ENCODE results near the gene SLC43A2.
"Not testable (repeated sequence)": the region's sequence is repeated elsewhere in the genome, so short reads cannot be mapped to it uniquely, and the experiment has no call there.

The SLC43A2 gene

DNA sequence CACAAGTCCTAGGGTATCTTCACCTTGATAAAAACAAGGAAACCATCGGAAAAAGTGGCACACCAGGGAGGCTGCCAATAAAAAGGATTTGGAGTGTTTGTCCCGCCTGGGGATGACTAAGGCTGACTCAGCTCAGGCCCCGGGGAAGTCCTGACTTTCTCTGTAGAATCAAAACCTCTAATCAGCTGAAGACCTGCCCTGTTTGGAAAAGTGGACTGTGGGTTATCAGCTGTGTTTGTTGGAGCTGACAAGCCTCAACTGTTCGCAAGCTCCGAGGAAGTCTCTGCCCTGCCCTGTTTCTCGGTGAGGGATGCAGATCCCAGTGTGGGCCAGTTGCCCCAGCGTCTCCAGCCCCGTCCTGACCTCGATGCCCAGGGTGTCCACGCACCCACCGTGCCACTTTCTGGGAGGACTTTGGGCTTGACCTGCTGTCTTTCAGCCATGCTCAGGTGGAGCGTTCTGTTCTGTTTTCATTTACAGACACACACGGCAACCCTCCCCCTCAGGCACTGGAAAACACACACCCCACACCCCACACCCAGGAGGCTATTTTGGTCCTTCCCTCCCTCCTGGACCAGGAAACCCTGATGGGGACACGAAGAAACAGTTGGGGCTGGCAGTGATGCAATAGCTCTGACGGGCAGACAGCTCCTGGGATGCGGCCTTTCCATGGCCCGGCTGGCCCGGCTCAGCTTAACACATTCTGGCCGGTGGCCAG lies 38.4 kb downstream of the SLC43A2 start:
- peak; percentile 77 for DNase-seq (ENCODE audit: low spot score)

DNA sequence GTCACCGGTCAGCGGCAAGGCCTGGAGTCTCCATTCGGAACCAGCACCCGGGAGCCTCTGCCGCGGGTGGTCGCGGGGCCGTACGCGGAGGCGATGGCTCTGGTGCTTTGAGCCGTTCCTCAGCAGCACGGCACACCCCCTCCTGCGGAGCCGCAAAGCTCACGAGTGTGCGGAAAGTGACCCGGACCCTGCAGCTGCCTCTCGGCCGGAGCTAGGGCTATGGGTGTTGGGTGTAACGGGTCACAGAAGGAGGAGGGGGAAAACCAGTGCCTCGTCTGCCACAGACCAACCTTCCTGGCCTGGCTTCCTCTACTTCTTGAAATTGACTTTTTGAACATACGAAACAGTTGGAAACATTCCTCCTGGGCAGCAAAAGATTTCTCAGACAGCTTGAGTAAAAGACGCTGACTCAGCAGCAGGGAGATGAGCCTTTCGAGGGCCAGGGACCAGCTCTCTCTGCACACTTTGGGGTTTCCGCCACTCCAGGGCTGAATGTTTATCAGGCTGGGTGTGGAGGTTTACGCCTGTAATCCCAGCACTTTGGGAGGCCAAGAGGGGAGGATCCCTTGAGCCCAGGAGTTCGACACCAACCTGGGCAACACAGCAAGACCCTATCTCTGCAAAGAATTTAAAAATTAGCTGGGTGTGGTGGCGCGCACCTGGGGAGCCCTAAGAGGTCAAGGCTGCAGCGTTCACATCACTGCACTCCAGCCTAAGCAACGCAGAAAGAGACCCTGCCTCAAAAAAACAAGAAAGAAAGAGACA lies 39.6 kb downstream of the SLC43A2 start:
- DNase-seq (ENCODE audit: low spot score) = no peak

DNA sequence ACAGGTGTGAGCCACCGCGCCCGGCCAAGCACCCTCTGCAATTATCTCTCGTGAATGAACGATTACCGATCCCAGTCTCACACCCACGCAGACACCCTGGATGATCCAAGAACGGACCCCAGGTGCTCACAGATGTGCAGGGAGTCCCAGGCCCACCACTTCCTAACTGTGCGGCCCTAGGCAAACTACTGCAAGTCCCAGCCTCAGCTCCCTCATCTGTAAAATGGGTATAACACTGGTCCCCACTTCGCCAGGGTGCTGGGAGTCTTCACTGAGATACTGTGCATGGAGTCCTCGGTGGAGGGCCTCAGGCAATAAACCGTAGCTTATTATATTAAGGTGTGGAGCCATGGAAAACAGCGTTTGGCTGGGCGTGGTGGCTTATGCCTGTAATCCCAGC lies 44.5 kb downstream of the SLC43A2 start:
- DNase-seq (ENCODE audit: low spot score) = no peak

DNA sequence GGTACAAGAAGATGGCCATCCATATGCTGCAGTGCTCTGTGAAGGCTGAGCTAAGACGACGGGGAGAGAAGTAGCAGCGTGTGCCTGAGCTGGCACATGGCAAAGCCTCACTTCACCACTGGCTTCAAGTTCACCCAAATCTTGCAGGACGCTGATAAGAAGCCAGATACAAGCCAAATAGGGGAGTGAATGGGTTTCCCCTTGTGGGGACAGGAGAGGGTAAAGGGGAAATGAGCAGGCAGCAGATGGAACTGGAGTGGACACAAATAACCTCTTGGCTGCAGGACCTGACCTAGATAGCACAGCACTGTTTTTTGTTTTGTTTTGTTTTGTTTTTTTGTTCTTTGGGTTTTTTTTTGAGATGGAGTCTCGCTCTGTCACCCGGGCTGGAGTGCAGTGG lies 45.1 kb downstream of the SLC43A2 start:
- DNase-seq (ENCODE audit: low spot score) = no peak

DNA sequence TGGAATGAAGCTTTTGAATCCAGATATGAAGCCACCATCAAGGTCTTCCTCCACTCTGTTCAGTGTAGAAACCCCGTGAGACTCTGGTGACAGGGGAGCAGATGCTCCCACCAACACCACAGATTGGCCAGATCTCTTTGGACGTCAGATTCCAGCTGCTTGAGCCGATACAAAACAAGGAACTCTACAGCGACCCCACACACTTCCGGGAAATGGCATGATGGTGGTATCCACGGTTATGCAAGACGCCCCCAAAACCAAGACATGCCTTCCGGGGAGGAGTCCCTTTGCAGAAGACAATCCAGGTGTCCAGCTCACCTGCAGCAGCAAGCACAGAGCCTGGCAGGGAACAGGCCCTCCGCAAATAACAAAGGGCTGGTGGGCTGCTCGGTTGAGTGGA lies 46.3 kb downstream of the SLC43A2 start:
- DNase-seq (ENCODE audit: low spot score) = no peak

DNA sequence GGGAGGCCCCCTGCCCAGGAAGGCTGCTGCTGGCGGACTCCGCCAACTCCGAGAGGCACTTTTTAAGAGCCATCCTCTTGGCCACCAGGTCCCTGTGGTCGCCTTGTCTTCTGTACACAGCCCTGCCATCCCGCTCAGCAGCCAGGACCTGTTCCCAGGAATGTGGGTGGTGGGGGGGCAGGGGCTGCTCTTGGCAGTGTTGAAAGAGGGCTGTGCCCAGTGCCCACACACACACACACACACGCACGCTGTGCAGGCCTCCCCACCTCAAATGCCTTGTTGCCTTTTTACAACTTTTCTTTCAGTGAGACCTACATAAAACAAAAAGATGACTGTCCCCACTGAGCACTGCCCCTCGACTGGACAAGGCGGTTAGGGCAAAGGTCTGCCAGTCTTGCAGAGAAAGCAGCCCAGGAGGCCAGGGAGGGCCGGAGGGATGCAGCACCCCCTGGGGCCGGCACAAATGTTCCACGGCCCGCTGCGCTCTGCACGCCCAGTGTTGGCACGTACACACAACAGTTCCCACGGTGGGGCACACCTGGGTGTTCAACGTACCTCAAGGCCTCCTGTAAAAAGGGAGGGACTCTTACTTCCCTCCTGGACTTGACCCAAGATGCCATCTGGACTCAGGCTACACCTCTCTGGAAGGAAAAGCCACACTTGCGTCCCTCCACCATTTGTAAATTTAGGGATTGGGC lies 47.5 kb downstream of the SLC43A2 start:
- DNase-seq (ENCODE audit: low spot score) = no peak

DNA sequence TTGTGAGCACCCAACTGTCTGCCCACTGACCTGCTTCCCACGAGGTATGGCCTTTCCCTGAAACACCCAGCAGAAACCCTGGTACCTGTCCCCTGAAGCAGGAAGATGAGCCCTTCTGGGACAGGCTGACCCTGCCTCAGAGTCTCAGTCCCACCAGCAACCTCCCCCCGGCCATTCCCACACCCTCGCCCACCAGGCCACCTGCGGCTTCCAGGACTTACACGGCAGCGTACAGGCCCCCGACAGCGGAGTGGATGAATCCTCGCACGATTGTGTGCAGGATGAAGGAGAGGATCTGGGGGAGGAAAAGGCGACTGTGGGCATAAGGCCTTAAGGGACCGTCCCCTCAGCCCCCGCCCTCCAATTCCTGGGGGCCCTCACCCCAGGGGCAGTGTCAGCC lies 50.6 kb downstream of the SLC43A2 start:
- no peak for DNase-seq (ENCODE audit: low spot score)

DNA sequence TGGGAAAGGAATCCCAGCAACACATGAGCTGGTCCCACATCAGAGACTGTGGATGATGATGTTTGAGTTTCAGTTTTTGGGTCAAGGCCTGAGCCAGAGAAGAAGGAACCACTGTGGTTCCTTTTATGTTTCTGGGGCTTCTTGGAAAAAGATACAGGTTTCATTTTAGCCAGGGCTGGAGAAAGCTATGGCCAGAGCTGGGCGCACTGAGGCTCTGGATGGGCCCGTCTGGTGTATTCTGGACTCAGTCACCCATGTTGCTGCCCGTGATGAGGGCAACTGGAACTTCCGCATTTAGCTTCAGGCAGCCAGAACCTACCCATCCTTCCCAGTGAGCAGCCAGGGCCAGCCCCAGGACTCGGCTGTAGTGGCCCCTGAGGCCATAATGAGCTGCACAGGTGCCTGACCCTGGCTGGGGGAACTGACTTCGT lies 51.0 kb downstream of the SLC43A2 start:
- DNase-seq (ENCODE audit: low spot score) = no peak

DNA sequence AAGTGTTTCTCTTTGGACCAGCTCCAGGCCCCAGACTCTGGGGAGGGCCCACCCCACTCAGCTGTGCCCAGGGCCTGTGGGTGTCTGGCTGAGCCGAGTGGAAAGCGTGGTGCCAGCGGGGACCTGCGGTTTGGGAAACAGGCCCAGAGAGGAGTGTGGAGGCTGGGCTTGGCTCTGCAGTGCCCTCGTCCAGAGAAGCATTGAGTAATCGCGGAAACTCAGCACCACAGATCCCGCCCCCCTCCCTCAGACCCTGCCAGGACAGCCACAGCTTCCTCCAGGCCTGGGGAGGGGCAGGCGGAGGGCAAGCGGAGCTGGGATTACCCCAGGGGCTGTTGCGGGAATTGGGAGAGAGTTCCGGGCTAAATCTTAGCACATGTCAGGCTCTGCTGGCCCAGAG lies 51.5 kb downstream of the SLC43A2 start:
- peak; percentile 44 for DNase-seq (ENCODE audit: low spot score)

DNA sequence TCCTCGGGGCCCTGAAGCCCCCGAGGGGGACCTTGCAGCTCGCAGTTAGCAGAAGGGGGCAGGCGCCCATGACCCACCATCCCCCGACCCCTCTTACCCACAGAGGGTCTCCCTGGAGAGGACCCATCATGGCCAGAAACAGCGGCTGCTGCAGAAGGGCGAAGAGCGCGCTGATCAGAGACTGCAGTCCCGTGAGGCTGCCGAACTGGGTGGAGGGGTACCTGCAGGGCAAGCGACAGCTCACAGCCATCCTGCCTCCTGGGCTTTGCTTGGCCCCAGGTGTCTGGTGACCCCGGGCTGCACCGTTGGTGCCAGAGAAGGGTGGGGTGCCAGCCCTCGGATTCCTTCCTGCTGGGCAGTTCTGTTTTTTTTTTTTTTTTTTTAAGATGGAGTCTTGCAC lies 52.1 kb downstream of the SLC43A2 start:
- DNase-seq (ENCODE audit: low spot score) = no peak

DNA sequence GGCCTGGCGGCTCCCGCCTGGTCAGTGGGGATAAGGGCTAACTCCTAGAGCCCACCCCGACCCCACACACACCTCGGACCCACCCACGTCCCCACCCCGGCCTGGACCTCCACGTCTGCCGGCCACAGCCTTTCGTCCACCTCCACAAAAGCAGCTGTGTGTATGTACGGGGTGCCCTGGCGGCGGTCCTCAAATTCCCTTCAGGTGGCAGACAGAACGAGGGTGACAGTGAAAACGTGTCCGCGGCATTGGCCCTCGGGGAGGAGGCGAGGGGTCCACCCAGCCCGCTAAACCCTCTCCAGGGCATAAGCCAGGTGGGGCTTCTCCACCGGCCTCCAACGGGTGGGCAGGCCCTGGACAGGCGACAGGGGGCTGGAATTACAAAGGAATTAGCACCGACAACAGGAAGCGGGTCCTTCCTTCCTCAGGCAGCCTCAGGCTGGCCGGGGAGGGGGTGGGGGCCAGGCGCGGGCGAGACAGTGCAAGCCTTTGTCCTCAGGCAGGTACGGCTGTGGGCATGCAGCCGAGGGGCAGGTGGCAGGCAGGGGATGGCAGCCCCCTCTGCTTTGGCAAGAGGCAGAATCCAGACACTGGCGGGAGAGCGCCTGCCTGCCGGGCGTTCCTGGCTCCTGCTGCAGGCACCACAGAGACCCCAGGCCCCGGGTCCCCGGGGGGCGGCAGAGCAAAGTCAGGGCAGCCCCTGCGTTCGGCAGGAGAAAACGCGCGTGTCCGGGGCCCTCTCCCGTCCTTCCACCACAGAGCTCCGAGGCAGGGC lies 53.8 kb downstream of the SLC43A2 start:
- peak; percentile 35 for DNase-seq (ENCODE audit: low spot score)

DNA sequence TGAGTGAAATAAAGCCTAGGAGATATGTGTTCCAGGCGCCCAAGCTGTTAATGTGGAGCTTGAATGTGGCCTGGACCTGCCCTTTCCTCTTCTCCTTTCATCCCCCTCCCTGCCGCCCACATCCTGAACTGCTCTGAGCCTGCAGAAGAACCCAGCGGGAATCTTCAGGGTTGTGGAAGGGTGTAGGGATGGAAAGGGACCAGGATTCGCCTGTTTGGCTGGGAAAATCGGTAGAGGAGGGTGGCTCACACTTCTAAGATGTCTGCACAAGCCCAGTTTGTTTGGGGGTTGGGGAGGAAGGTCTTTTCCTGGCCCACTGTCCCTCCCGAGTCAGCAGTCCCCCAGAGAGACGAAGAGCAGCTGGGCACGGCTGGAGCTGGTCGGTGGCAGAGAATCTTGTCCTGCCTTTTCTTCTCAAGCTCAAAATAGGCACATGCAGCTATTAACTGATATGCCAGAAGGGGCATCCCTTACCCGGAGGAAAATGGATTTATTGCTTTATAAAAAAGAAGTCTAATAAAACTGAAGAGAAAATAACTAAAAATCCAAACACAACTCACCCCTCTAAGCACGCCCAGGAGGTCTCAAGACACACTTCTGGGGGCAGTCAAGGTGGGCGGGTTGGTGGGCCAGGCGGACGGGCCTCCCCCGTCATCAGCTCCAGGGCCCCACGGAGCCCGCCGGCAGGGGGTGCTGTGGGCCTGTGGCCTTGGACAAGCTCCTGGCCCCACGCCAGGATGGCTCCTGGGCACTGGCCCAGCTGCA lies 54.5 kb downstream of the SLC43A2 start:
- peak; percentile 92 for DNase-seq (ENCODE audit: low spot score)

DNA sequence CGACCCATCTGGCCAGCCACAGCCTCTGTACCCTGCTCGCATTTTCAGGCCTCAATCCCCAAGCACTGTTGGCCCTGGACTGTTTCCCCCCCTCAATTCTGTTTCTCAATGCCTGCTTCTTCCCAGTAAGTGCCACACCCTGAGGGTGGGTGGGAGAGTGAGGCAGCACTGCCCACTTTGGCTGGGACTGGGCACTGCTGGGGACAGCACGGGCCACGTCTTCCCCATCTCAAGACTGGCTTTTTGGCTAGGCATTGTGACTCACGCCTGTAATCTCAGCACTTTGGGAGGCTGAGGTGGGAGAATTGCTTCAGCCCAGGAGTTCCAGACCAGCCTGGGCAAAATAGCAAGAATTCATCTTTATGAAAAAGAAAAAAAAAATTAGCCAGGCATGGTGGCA lies 56.0 kb downstream of the SLC43A2 start:
- not testable (repeated sequence) for DNase-seq (ENCODE audit: low spot score)

DNA sequence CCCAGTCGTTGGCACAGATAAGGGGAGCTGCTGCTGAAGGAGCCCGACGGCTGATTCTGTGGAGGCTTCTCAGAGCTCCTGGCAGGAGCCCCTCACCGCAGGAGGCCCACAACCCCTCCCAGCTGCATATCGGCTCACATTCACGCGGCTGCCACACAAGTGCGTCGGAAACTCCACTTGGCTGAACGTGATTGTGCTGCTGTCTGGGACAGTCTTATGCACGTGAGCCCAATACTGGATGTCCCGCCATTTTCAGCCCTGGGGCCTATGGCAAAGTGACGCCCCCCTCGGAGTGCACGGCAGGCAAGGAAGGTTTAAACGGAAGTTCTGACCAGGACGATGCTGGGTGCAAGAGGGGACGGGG lies 57.3 kb downstream of the SLC43A2 start:
- no peak for DNase-seq (ENCODE audit: low spot score)

DNA sequence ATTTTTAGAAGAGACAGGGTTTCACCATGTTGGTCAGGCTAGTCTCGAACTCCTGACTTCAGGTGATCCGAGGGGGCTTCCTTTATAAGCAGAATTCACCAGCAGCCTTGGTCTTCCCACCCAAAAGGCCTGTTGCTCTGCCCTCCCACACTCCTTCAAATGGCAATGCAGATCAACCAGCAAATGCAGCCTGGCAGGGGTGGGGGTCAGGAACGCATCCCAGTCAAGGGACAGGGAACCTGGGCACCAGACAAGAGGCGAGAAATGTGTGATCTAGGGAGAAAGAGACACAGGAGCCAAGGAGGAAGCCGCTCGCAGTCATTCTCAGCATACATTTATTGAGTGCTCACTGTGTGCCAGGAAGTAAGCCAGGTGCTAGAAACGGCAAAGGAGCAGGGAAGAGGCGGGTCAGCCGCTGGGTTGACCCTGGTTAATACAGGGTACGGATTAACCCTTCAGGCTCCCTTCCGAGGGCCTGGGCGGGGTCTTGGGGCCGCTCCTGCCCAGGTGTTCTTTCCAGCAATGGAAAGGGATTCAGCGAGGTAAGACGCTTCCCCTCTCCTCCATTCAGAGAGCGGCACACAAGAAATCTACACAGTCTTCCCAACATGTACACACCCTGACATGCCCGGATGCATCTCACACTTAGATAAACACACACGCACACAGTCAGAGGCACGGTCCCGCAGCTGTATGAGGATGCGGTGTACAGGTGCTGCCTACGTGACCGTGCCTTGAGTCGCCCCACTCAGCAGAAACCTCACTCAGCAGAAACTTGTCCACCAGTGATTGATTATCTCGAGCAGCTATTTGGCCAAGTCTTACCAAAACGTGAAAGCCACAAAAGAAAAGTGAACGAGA lies 59.5 kb downstream of the SLC43A2 start:
- no peak for DNase-seq (ENCODE audit: low spot score)

DNA sequence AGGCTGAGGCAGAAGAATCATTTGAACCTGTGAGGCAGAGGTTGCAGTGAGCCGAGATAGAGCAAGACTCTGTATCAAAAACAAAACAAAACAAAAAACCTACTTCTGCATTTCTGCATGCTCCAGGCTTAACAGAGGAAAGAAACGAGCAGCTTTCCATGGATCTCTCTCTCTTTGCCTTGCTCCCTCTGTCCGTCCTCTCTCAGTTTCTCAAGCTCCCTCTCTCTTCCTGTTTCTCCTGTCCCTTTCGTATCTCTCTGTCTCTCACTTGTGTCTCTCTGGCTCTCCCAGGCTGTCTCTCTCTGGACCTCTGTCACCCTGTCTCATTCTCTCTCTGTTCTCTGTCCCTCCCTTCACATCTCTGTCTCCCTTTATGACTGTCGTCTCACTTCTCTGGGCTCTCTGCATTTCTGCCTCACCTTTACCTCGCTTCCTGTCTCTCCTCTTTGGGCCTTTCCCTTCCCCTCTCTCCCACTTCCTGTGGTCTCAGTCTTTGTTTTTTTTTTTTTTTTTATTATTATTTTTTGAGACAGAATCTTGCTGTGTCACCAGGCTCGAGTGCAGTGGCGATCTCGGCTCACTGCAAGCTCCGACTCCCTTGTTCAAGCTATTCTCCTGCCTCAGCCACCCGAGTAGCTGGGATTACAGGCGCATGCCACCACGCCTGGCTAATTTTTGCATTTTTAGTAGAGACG lies 62.0 kb downstream of the SLC43A2 start:
- no peak for DNase-seq (ENCODE audit: low spot score)

DNA sequence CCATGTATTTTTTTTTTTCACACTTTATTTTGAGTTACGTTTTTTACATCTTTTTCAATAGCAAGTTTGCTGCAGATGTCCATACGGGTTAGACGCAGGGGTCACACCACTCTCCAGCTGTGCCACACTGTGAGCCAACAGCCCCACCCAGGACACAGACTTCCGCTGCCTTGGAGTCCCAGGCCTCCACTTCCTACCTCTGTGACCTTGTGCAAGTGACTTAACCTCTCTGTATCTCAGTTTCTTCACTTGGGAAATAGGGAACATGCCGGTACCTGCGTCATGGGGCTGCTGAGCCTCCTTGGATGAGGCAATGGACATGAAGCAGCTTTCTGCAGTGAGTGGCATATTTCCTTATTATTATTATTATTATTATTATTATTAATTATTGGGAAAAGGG lies 62.8 kb downstream of the SLC43A2 start:
- DNase-seq (ENCODE audit: low spot score) = no peak

DNA sequence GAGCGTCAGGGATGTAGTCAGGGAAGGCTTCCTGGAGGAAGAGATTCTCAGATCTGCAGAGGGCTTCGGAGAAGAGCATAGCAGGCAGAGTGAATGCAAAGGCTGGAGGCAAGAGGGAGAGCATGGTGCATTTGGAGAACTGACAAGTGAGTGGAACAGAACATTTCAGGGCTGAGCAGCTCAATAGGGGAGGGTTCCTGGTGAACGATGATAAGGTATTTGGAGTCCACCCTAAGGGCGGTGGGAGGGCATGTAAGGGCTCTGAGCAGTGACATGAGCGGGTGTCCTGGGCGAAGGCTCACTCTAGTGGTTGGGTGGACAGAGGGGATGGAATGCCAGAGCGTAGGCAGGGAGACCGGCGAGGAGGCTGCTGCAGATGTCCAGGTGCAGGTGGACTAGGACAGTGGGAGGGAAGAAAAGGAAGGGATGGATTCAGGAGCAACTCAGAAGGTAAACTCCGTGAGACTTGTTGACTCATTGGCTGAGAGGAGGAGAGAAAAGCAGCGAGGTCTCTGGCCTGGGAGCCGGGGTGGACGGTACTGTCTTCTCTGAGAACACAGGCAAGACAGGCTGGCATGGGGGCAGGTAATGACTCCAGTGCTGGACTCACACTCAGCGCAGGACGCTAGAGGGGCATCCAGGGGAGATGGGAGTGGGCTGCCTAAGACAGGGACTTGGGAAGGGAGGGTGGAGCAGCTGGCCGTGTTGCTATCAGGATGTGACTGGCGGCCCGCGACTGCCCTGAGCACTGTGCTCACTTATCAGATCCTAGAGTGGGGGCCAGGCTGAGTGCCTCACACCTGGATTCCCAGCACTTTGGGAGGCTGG lies 64.6 kb downstream of the SLC43A2 start:
- no peak for DNase-seq (ENCODE audit: low spot score)

DNA sequence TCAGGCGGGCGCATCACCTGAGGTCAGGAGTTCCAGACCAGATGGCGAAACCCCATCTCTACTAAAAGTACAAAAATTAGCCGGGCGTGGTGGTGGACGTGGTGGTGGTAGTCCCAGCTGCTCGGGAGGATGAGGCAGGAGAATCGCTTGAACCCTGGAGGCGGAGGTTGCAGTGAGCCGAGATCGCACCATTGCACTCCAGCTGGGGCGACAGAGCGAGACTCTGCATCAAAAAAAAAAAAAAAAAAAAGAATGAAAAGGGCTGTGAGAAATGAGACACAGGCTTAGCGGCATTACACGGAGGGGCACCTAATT lies 65.2 kb downstream of the SLC43A2 start:
- DNase-seq (ENCODE audit: low spot score) = not testable (repeated sequence)
